ENCODE data around the gene CD79B. TPM values are rescaled to one million over a fixed set of nuclear protein-coding genes. Genes with fewer than 3 reads are reported as not detected.

CD79B gene
- total RNA-seq, 1 donor from 2014 or later: 5.7 TPM

- ATAC-seq (no peak), DNase-seq (no peak)
- intact Hi-C loops (cut with micrococcal nuclease): no loop called here
These were observed 23.7 kb upstream of the CD79B start for GRCh38 chr17:63955791-63956190.

GRCh38 chr17:63955232-63955631 lies 23.1 kb upstream of the CD79B start:
- DNase-seq: no peak
- no peak for ATAC-seq
- intact Hi-C loops (cut with micrococcal nuclease): no loop called here

GRCh38 chr17:63954402-63955063 lies 22.4 kb upstream of the CD79B start:
- intact Hi-C loops (cut with micrococcal nuclease): no loop called here
- ATAC-seq (peak; percentile 32), DNase-seq (no peak)

- ATAC-seq (no peak), DNase-seq (no peak)
- intact Hi-C loops (cut with micrococcal nuclease): no loop called here
These were observed 19.1 kb upstream of the CD79B start for GRCh38 chr17:63950940-63951907.

- no peak for ATAC-seq
- DNase-seq: no peak
- intact Hi-C loops (cut with micrococcal nuclease): no loop called here
These were observed 17.6 kb upstream of the CD79B start for GRCh38 chr17:63949576-63950250.

- intact Hi-C loops (cut with micrococcal nuclease): no loop called here
- ATAC-seq: no peak
- DNase-seq: no peak
These were observed 16.4 kb upstream of the CD79B start for GRCh38 chr17:63948521-63948920.

GRCh38 chr17:63947711-63948330 lies 15.7 kb upstream of the CD79B start:
- DNase-seq (no peak), ATAC-seq (no peak)
- intact Hi-C loops (cut with micrococcal nuclease): no loop called here

- intact Hi-C loops (cut with micrococcal nuclease): no loop called here
- no peak for DNase-seq
- ATAC-seq: peak; percentile 81
These were observed 14.6 kb upstream of the CD79B start for GRCh38 chr17:63946440-63947363.

- no peak for DNase-seq
- intact Hi-C loops (cut with micrococcal nuclease): no loop called here
- ATAC-seq: no peak
These were observed 13.8 kb upstream of the CD79B start for GRCh38 chr17:63945784-63946439.

- no peak for DNase-seq
- ATAC-seq: no peak
These were observed 12.8 kb upstream of the CD79B start for GRCh38 chr17:63944736-63945499.

GRCh38 chr17:63943745-63944144 lies 11.6 kb upstream of the CD79B start:
- intact Hi-C loops (cut with micrococcal nuclease): no loop called here
- DNase-seq: no peak
- no peak for ATAC-seq

More at GRCh38 chr17:63944736-63945499, 12.8 kb upstream of the CD79B start:
- intact Hi-C loops (cut with micrococcal nuclease): no loop called here

- intact Hi-C loops (cut with micrococcal nuclease): no loop called here
- ATAC-seq (no peak), DNase-seq (no peak)
These were observed 10.3 kb upstream of the CD79B start for GRCh38 chr17:63942309-63942985.

- ATAC-seq (no peak), DNase-seq (no peak)
- intact Hi-C loops (cut with micrococcal nuclease): no loop called here
These were observed 9.6 kb upstream of the CD79B start for GRCh38 chr17:63941751-63942150.

- ATAC-seq: no peak
- intact Hi-C loops (cut with micrococcal nuclease): no loop called here
- no peak for DNase-seq
These were observed 9.0 kb upstream of the CD79B start for GRCh38 chr17:63941162-63941561.

- intact Hi-C loops (cut with micrococcal nuclease): no loop called here
- ATAC-seq (no peak), DNase-seq (no peak)
These were observed 8.5 kb upstream of the CD79B start for GRCh38 chr17:63940584-63940983.

- no peak for ATAC-seq
- intact Hi-C loops (cut with micrococcal nuclease): no loop called here
- no peak for DNase-seq
These were observed 7.8 kb upstream of the CD79B start for GRCh38 chr17:63939884-63940283.

GRCh38 chr17:63939401-63939800 lies 7.3 kb upstream of the CD79B start:
- intact Hi-C loops (cut with micrococcal nuclease): no loop called here
- DNase-seq (no peak), ATAC-seq (no peak)

Measured in left ventricle myocardium superior (tissue), 1 donor.